ENCODE results near the gene TSPAN32.

Gene TSPAN32

DNA sequence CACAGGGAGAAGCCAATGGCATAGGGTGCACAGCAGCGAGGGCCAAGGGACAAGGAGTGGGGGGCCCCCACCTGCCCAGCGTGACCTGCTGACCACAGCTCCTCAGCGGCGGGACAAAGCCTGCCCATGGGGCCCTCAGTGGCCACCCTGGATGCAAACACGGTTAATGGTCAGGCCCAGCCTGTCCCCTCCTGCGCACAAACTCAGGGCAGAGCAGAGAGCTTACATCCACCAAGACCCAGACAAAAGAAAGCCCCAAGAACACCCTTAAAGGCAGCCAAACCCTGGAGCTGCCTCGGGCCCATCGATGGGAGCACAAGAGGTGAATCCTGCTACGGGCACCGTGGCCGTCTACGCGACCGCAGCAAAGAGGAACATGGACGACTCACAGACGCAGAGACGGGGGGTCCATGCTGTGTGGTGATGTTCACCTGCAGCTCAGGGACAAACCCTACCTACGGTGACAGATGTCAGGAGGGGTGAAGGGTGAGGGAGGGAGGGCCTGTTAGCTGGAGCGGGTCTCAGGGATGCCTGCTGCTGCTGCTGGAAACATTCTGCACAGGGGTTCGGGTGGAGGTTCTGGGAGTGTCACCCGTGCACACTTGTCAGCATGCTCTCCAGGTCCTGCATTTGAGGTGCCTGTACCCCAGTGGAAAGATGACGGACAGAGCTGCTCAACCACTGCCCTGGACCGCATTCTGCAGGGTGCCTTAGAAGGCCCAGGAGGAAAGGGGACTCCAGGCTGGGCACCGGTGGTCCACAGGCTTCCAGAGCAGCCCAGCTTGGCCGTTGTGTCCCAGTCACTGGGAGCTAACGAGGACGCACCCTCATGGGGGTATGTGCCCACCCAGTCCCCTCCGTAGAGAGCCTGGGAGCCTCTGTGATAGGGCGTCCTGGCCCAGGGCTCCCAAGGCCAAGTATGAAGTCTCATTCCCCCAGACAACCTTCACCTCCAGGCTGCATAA lies 43.0 kb upstream of the TSPAN32 start:
- Histone ChIP-seq H3K9ac (ENCODE audit: low read length) (no peak overlapping the region), H3K4me3 (ENCODE audit: low read length) (no peak overlapping the region), H3K36me3 (replicated peaks; ENCODE audit: low read depth, low read length) (no peaks in the 10 kb centered on the region), H3K79me2 (ENCODE audit: low read length) (no peaks in the 10 kb centered on the region), H3K27me3 (ENCODE audit: low read depth, low read length) (no peaks in the 10 kb centered on the region; the same call in 1 of the 2 replicates), H4K20me1 (ENCODE audit: insufficient read depth, low read length) (no peaks in the 10 kb centered on the region), H3K9me3 (ENCODE audit: insufficient read depth, low read length) (no peaks in the 10 kb centered on the region), H3K4me2 (ENCODE audit: low read length) (no peak overlapping the region), H3K4me1 (ENCODE audit: low read length) (no peaks in the 10 kb centered on the region), H3K27ac (ENCODE audit: low read length) (no peak overlapping the region), H2AFZ (ENCODE audit: low read depth, low read length) (no peak overlapping the region)
- TF ChIP-seq, protein P1, sequence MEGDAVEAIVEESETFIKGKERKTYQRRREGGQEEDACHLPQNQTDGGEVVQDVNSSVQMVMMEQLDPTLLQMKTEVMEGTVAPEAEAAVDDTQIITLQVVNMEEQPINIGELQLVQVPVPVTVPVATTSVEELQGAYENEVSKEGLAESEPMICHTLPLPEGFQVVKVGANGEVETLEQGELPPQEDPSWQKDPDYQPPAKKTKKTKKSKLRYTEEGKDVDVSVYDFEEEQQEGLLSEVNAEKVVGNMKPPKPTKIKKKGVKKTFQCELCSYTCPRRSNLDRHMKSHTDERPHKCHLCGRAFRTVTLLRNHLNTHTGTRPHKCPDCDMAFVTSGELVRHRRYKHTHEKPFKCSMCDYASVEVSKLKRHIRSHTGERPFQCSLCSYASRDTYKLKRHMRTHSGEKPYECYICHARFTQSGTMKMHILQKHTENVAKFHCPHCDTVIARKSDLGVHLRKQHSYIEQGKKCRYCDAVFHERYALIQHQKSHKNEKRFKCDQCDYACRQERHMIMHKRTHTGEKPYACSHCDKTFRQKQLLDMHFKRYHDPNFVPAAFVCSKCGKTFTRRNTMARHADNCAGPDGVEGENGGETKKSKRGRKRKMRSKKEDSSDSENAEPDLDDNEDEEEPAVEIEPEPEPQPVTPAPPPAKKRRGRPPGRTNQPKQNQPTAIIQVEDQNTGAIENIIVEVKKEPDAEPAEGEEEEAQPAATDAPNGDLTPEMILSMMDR (IDR thresholded peaks at IDR 0.05; ENCODE audit: low read depth, low read length), result no peak
- no peak for TF ChIP-seq EZH2phosphoT487 (IDR thresholded peaks at IDR 0.05; ENCODE audit: low read depth)

DNA sequence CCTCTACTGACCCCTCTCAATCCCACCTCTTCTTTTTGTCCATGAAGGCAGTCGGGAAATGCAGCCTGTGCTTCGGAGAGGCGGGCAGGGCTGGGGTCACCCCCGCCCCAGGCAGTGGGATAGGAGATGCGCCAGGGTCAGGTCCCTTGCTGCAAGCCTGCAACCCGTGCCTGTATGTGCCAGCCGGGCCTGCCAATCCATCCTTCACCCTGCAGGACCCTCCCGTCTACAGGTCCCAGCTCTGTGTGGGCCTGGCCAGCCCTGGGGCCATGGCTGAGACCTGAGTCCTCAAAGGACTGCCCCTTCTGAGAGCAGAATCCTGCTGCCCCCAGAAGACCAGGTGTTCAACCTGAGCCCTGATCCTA lies 42.4 kb upstream of the TSPAN32 start:
- no peak overlapping the region for H3K4me2 ChIP-seq (ENCODE audit: low read length)
- H3K9ac ChIP-seq (ENCODE audit: low read length), result no peak overlapping the region
- no peaks in the 10 kb centered on the region for H3K36me3 ChIP-seq (replicated peaks; ENCODE audit: low read depth, low read length)
- no peak overlapping the region for H3K4me3 ChIP-seq (ENCODE audit: low read length)
- no peaks in the 10 kb centered on the region; the same call in 1 of the 2 replicates for H3K27me3 ChIP-seq (ENCODE audit: low read depth, low read length)
- H4K20me1 ChIP-seq (ENCODE audit: insufficient read depth, low read length), result no peaks in the 10 kb centered on the region
- H3K9me3 ChIP-seq (ENCODE audit: insufficient read depth, low read length), result no peaks in the 10 kb centered on the region
- no peaks in the 10 kb centered on the region for H3K4me1 ChIP-seq (ENCODE audit: low read length)
- H2AFZ ChIP-seq (ENCODE audit: low read depth, low read length), result no peak overlapping the region
- H3K27ac ChIP-seq (ENCODE audit: low read length), result no peak overlapping the region
- H3K79me2 ChIP-seq (ENCODE audit: low read length), result no peaks in the 10 kb centered on the region
- no peak for TF ChIP-seq EZH2phosphoT487 (IDR thresholded peaks at IDR 0.05; ENCODE audit: low read depth)
- TF ChIP-seq, protein P1 (IDR thresholded peaks at IDR 0.05; ENCODE audit: low read depth, low read length), result no peak

DNA sequence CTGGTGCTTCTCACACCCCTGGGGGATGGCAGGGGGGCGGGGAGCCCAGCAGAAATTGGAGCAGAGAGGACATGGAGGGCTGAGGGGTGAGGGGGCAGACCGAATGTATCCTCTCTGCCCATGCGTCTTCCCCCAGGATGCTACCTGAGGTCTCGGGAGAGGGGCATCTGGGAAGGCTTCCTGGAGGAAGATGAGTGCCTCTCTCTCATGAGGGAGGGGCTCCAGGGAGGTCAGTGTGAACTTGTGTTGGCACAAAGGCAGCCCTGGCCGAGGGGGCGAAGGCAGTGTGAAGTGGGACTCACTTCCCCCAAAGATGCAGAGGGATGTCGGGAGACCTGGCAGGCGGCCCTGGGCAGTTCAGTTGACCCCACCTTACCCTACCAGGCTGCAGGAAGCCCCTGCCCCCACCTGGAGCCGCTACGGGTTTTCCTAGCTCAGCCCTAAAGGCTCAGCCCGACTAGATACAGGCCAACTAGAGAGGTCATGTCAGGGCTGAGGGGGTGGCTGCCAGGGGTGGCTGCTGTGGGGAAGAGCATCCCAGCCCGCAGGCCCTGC lies 41.8 kb upstream of the TSPAN32 start:
- Histone ChIP-seq H3K36me3 (replicated peaks; ENCODE audit: low read depth, low read length) (no peaks in the 10 kb centered on the region), H3K9ac (ENCODE audit: low read length) (no peak overlapping the region), H3K9me3 (ENCODE audit: insufficient read depth, low read length) (no peaks in the 10 kb centered on the region), H3K4me3 (ENCODE audit: low read length) (no peak overlapping the region), H3K27me3 (ENCODE audit: low read depth, low read length) (no peaks in the 10 kb centered on the region; the same call in 1 of the 2 replicates), H3K4me2 (ENCODE audit: low read length) (no peak overlapping the region), H4K20me1 (ENCODE audit: insufficient read depth, low read length) (no peaks in the 10 kb centered on the region), H2AFZ (ENCODE audit: low read depth, low read length) (no peak overlapping the region), H3K27ac (ENCODE audit: low read length) (no peak overlapping the region), H3K79me2 (ENCODE audit: low read length) (no peaks in the 10 kb centered on the region), H3K4me1 (ENCODE audit: low read length) (no peaks in the 10 kb centered on the region)
- TF ChIP-seq EZH2phosphoT487 (IDR thresholded peaks at IDR 0.05; ENCODE audit: low read depth), result no peak
- TF ChIP-seq, protein P1 (IDR thresholded peaks at IDR 0.05; ENCODE audit: low read depth, low read length), result no peak

Measured in OCI-LY3 (cell line).